Breast epithelium (tissue), 3 donors: Measurements from ENCODE around the gene GPX1.
A peak's percentile ranks its signal among the peaks of the same experiment; 100 is the strongest.

Source experiments
- CTCF ChIP-seq, 3 donors: fragments of 450-650 bp; IDR thresholded peaks; one replicate each; pipeline ENCODE4 v1.5.1; 2016 to 2017; ENCODE audit warnings: antibody characterized with exemption in 3 of 3, mild to moderate bottlenecking in 3 of 3, moderate library complexity in 3 of 3
- POLR2A ChIP-seq: fragments of 450-650 bp; IDR thresholded peaks from one replicate; pipeline ENCODE4 v1.6.1; 2016; ENCODE audit warnings: antibody characterized with exemption, mild to moderate bottlenecking, moderate library complexity
- POLR2AphosphoS5 ChIP-seq, 3 donors: sonication (generic); formaldehyde crosslinking; IDR thresholded peaks; one replicate each; pipeline ENCODE4 v1.6.1; 2017; ENCODE audit warnings: antibody characterized with exemption in 3 of 3

GRCh38 chr3:49339941-49340800 lies 18.0 kb downstream of the GPX1 start, which contains the start of gene USP4:
- TF ChIP-seq CTCF (IDR thresholded peaks at IDR 0.05) (peak in 1 of 3 donors; percentile 23), POLR2A (no peak), POLR2AphosphoS5 (IDR thresholded peaks at IDR 0.05) (peak; percentile 70 to 85 (median 83))
